ENCODE results near the gene UNC13C. TPM values are rescaled to one million over a fixed set of nuclear protein-coding genes. Genes with fewer than 3 reads are reported as not detected.

UNC13C gene
- total and polyA plus RNA-seq, 2 experiments from 2014 or later: not detected

DNA sequence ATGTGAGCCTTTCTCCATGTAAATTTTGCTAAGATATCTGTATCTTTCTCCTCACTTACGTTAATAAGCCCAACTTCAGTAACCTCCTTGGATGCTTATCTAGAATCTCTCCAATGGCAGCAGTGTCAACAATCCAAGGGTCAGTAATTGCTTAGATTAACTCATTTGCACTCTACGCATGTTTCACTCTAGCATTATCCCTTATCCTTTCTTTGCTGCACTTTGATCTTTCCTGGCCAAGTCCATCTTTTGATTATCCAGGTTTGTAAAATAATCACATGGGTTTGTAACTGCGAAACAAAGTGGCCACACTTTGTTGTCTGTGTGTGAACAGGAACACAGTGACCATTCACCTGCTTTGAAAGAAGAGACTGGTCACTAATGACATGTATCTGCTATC lies 640.9 kb downstream of the UNC13C start:
- Histone ChIP-seq H3K9me2 (ENCODE audit: insufficient read depth) (no peaks in the 10 kb centered on the region), H3K9me3 (ENCODE audit: low read depth) (no peaks in the 10 kb centered on the region), H3K9ac (no peak overlapping the region), H3K27ac (no peak overlapping the region), H3K4me3 (no peak overlapping the region), H3K4me1 (ENCODE audit: insufficient read depth) (no peaks in the 10 kb centered on the region), H3F3A (ENCODE audit: insufficient read depth) (no peaks in the 10 kb centered on the region), H3K27me3 (replicated peaks; ENCODE audit: insufficient read depth) (no peaks in the 10 kb centered on the region), H3K4me2 (ENCODE audit: unreplicated experiment) (no peak overlapping the region), H4K20me1 (ENCODE audit: insufficient read depth) (no peaks in the 10 kb centered on the region), H3K79me2 (ENCODE audit: insufficient read depth) (no peaks in the 10 kb centered on the region), H3K36me3 (ENCODE audit: low read depth) (no peaks in the 10 kb centered on the region), H2AFZ (no peak overlapping the region)
- WGBS, 2 experiments (ENCODE audit: low coverage in 1 of 2, low lambda C conversion rate in 2 of 2, missing lambda C conversion rate in 2 of 2): 12 to 14% methylated on average over 3 of the region's 3 CpGs
- TF ChIP-seq EZH2 (IDR thresholded peaks at IDR 0.05; ENCODE audit: insufficient read depth, poor library complexity, severe bottlenecking) (no peak), EZH2phosphoT487 (IDR thresholded peaks at IDR 0.05; ENCODE audit: insufficient read depth, low read depth) (no peak)
- no peak for DNase-seq
- in situ Hi-C loops (cut with MboI): no loop called here

GRCh38 chr15:54620916-54621315 lies 642.7 kb downstream of the UNC13C start:
- Histone ChIP-seq H3K4me1 (ENCODE audit: insufficient read depth) (no peaks in the 10 kb centered on the region), H3F3A (ENCODE audit: insufficient read depth) (no peaks in the 10 kb centered on the region), H3K27ac (no peak overlapping the region), H3K9me3 (ENCODE audit: low read depth) (no peaks in the 10 kb centered on the region), H3K9me2 (ENCODE audit: insufficient read depth) (no peaks in the 10 kb centered on the region), H4K20me1 (ENCODE audit: insufficient read depth) (no peaks in the 10 kb centered on the region), H3K9ac (no peak overlapping the region), H3K27me3 (replicated peaks; ENCODE audit: insufficient read depth) (no peaks in the 10 kb centered on the region), H3K36me3 (ENCODE audit: low read depth) (no peaks in the 10 kb centered on the region), H3K4me3 (no peak overlapping the region), H3K79me2 (ENCODE audit: insufficient read depth) (no peaks in the 10 kb centered on the region), H2AFZ (no peak overlapping the region), H3K4me2 (ENCODE audit: unreplicated experiment) (no peak overlapping the region)
- DNase-seq: no peak
- 5 to 8% methylated on average over 3 of the region's 3 CpGs for WGBS, 2 experiments (ENCODE audit: low coverage in 1 of 2, low lambda C conversion rate in 2 of 2, missing lambda C conversion rate in 2 of 2)
- TF ChIP-seq EZH2phosphoT487 (IDR thresholded peaks at IDR 0.05; ENCODE audit: insufficient read depth, low read depth): no peak
- TF ChIP-seq EZH2 (IDR thresholded peaks at IDR 0.05; ENCODE audit: insufficient read depth, poor library complexity, severe bottlenecking): no peak
- in situ Hi-C loops (cut with MboI): no loop called here

- Histone ChIP-seq H2AFZ (no peak overlapping the region), H3K27me3 (replicated peaks; ENCODE audit: insufficient read depth) (no peaks in the 10 kb centered on the region), H3K9me3 (ENCODE audit: low read depth) (peaks cover 3% of the 10 kb centered on the region), H3K9ac (no peak overlapping the region), H3K36me3 (ENCODE audit: low read depth) (no peaks in the 10 kb centered on the region), H3K27ac (no peak overlapping the region), H3K9me2 (ENCODE audit: insufficient read depth) (no peaks in the 10 kb centered on the region), H3K4me1 (ENCODE audit: insufficient read depth) (no peaks in the 10 kb centered on the region), H3K79me2 (ENCODE audit: insufficient read depth) (no peaks in the 10 kb centered on the region), H4K20me1 (ENCODE audit: insufficient read depth) (no peaks in the 10 kb centered on the region), H3K4me3 (no peak overlapping the region), H3F3A (ENCODE audit: insufficient read depth) (no peaks in the 10 kb centered on the region), H3K4me2 (ENCODE audit: unreplicated experiment) (no peak overlapping the region)
- WGBS, 2 experiments (ENCODE audit: low coverage in 1 of 2, low lambda C conversion rate in 2 of 2, missing lambda C conversion rate in 2 of 2): 55 to 70% methylated on average over 4 of the region's 4 CpGs
- no peak for DNase-seq
- no peak for TF ChIP-seq EZH2phosphoT487 (IDR thresholded peaks at IDR 0.05; ENCODE audit: insufficient read depth, low read depth)
- TF ChIP-seq EZH2 (IDR thresholded peaks at IDR 0.05; ENCODE audit: insufficient read depth, poor library complexity, severe bottlenecking): no peak
- in situ Hi-C loops (cut with MboI): no loop called here
These were observed 657.9 kb downstream of the UNC13C start for GRCh38 chr15:54636147-54636546.

GRCh38 chr15:54638666-54639065 lies 660.4 kb downstream of the UNC13C start:
- Histone ChIP-seq H2AFZ (no peak overlapping the region), H3K27ac (no peak overlapping the region), H3K9ac (no peak overlapping the region), H3K4me2 (ENCODE audit: unreplicated experiment) (no peak overlapping the region), H3K36me3 (ENCODE audit: low read depth) (no peaks in the 10 kb centered on the region), H3K79me2 (ENCODE audit: insufficient read depth) (no peaks in the 10 kb centered on the region), H3K4me1 (ENCODE audit: insufficient read depth) (no peaks in the 10 kb centered on the region), H4K20me1 (ENCODE audit: insufficient read depth) (no peaks in the 10 kb centered on the region), H3K9me2 (ENCODE audit: insufficient read depth) (no peaks in the 10 kb centered on the region), H3K9me3 (ENCODE audit: low read depth) (peaks cover 3% of the 10 kb centered on the region), H3K27me3 (replicated peaks; ENCODE audit: insufficient read depth) (no peaks in the 10 kb centered on the region), H3K4me3 (no peak overlapping the region), H3F3A (ENCODE audit: insufficient read depth) (no peaks in the 10 kb centered on the region)
- in situ Hi-C loops (cut with MboI): no loop called here
- no peak for TF ChIP-seq EZH2phosphoT487 (IDR thresholded peaks at IDR 0.05; ENCODE audit: insufficient read depth, low read depth)
- no peak for TF ChIP-seq EZH2 (IDR thresholded peaks at IDR 0.05; ENCODE audit: insufficient read depth, poor library complexity, severe bottlenecking)
- DNase-seq: no peak

DNA sequence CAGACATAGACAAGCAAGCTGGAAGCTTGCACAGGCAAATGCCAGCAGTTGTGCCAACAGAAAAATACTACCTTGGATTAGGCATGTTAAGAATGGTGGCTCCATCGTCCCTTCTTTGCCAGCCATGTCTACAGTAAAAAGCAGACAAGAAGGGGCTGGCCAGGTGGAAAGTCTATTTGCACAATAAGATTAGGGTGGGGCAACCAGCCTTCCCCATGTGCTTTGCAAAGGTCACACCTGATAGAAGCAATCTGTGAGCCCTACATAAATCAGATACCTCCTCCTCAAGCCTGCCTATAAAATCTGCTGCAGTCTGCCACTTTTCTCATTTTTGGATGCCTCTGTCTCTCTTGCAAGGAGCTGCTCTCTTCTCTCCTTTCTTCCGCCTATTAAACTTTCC lies 662.6 kb downstream of the UNC13C start:
- in situ Hi-C loops (cut with MboI): no loop called here

More for the DNA sequence above, 662.6 kb downstream of the UNC13C start:
- Histone ChIP-seq H3K4me1 (ENCODE audit: insufficient read depth) (no peaks in the 10 kb centered on the region), H3K9me3 (ENCODE audit: low read depth) (peaks cover 3% of the 10 kb centered on the region), H3K4me2 (ENCODE audit: unreplicated experiment) (no peak overlapping the region), H4K20me1 (ENCODE audit: insufficient read depth) (no peaks in the 10 kb centered on the region), H3K36me3 (ENCODE audit: low read depth) (no peaks in the 10 kb centered on the region), H3K27me3 (replicated peaks; ENCODE audit: insufficient read depth) (no peaks in the 10 kb centered on the region), H3K9ac (no peak overlapping the region), H2AFZ (no peak overlapping the region), H3K27ac (no peak overlapping the region), H3K79me2 (ENCODE audit: insufficient read depth) (no peaks in the 10 kb centered on the region), H3K4me3 (no peak overlapping the region), H3K9me2 (ENCODE audit: insufficient read depth) (no peaks in the 10 kb centered on the region), H3F3A (ENCODE audit: insufficient read depth) (no peaks in the 10 kb centered on the region)
- 6 to 8% methylated on average over 2 of the region's 2 CpGs for WGBS, 2 experiments (ENCODE audit: low coverage in 1 of 2, low lambda C conversion rate in 2 of 2, missing lambda C conversion rate in 2 of 2)
- TF ChIP-seq EZH2phosphoT487 (IDR thresholded peaks at IDR 0.05; ENCODE audit: insufficient read depth, low read depth): no peak
- no peak for TF ChIP-seq EZH2 (IDR thresholded peaks at IDR 0.05; ENCODE audit: insufficient read depth, poor library complexity, severe bottlenecking)
- DNase-seq: no peak
